Mesenchymal stem cell (in vitro differentiated cells and primary cell): Measurements from ENCODE around the gene MED13L.

ENCODE experiments used
- DNase-seq: peaks from one replicate; pipeline ENCODE4 v3.0.0-alpha.2; 2013
- H2AFZ ChIP-seq: one replicate; pipeline ENCODE4 v1.6.1; 2013; ENCODE audit warnings: low read depth, mild to moderate bottlenecking, control low read depth, inconsistent platforms, low read length, moderate library complexity
- H2AK5ac ChIP-seq: 2 replicates; pipeline ENCODE4 v1.6.1; 2013; ENCODE audit warnings: low read length, moderate library complexity, mild to moderate bottlenecking, inconsistent platforms; ENCODE audit not compliant: severe bottlenecking
- H2BK120ac ChIP-seq: one replicate; pipeline ENCODE4 v1.6.1; 2013; ENCODE audit warnings: low read depth, mild to moderate bottlenecking, inconsistent platforms, low read length, moderate library complexity
- H2BK12ac ChIP-seq, 2 experiments: one replicate each; pipeline ENCODE4 v1.6.1; 2013; ENCODE audit warnings: inconsistent platforms in 2 of 2, low read length in 2 of 2, mild to moderate bottlenecking in 2 of 2, moderate library complexity in 2 of 2, control low read depth in 1 of 2
- H2BK15ac ChIP-seq: one replicate; pipeline ENCODE4 v1.6.1; 2013; ENCODE audit warnings: mild to moderate bottlenecking, low read depth, inconsistent platforms; ENCODE audit not compliant: poor library complexity, severe bottlenecking
- H2BK5ac ChIP-seq: 2 replicates; pipeline ENCODE4 v1.6.1; 2013; ENCODE audit warnings: low read depth, mild to moderate bottlenecking, low read length, control low read depth, inconsistent platforms; ENCODE audit not compliant: poor library complexity, severe bottlenecking
- H3K14ac ChIP-seq, 2 experiments: one replicate each; pipeline ENCODE4 v1.6.1; 2013; ENCODE audit warnings: inconsistent platforms in 2 of 2, low read length in 2 of 2, control low read depth in 1 of 2, mild to moderate bottlenecking in 1 of 2, moderate library complexity in 1 of 2
- H3K18ac ChIP-seq, 2 experiments: one replicate each; pipeline ENCODE4 v1.6.1; 2013; ENCODE audit warnings: inconsistent platforms in 2 of 2, low read length in 2 of 2, control low read depth in 1 of 2, low read depth in 1 of 2, mild to moderate bottlenecking in 1 of 2
- H3K23ac ChIP-seq, 2 experiments: one replicate each; pipeline ENCODE4 v1.6.1; 2013; ENCODE audit warnings: inconsistent platforms in 2 of 2, low read length in 2 of 2, mild to moderate bottlenecking in 2 of 2, moderate library complexity in 2 of 2, control low read depth in 1 of 2
- H3K27ac ChIP-seq: 2 replicates; pipeline ENCODE4 v1.5.1; 2013; ENCODE audit warnings: mild to moderate bottlenecking, moderate library complexity, low read length, control low read depth, inconsistent platforms; ENCODE audit not compliant: poor library complexity, severe bottlenecking
- H3K27me3 ChIP-seq, 2 experiments: 2 replicates each; pipeline versions ENCODE4 v1.6.1 to v1.7.0; 2013; ENCODE audit warnings: low read length in 2 of 2, mild to moderate bottlenecking in 2 of 2, moderate library complexity in 2 of 2, control low read depth in 1 of 2, inconsistent platforms in 1 of 2; ENCODE audit not compliant: control insufficient read depth in 1 of 2, insufficient read depth in 1 of 2
- H3K36me3 ChIP-seq, 2 experiments: 2 replicates each; pipeline versions ENCODE4 v1.6.1 to v1.7.0; 2013; ENCODE audit warnings: low read length in 2 of 2, control low read depth in 1 of 2, inconsistent platforms in 1 of 2, low read depth in 1 of 2, mild to moderate bottlenecking in 1 of 2; ENCODE audit not compliant: insufficient read depth in 2 of 2, control insufficient read depth in 1 of 2
- H3K4ac ChIP-seq, 2 experiments: one replicate each; pipeline ENCODE4 v1.6.1; 2013; ENCODE audit warnings: inconsistent platforms in 2 of 2, low read length in 2 of 2, mild to moderate bottlenecking in 2 of 2, moderate library complexity in 2 of 2, control low read depth in 1 of 2, low read depth in 1 of 2
- H3K4me1 ChIP-seq: 2 replicates; pipeline ENCODE4 v1.6.1; 2013; ENCODE audit warnings: low read depth, low read length, control low read depth; ENCODE audit not compliant: control insufficient read depth, insufficient read depth
- H3K4me2 ChIP-seq: 2 replicates; pipeline ENCODE4 v1.6.1; 2013; ENCODE audit warnings: low read length, mild to moderate bottlenecking, inconsistent platforms; ENCODE audit not compliant: poor library complexity, severe bottlenecking
- H3K4me3 ChIP-seq, 2 experiments: 2 replicates each; pipeline versions ENCODE4 v1.5.1 to v1.7.0; 2013; ENCODE audit warnings: low read length in 2 of 2, mild to moderate bottlenecking in 2 of 2, control low read depth in 1 of 2, low read depth in 1 of 2; ENCODE audit not compliant: insufficient read depth in 1 of 2
- H3K79me1 ChIP-seq: replicated peaks from 2 replicates; pipeline ENCODE4 v1.6.1; 2013; ENCODE audit warnings: mild to moderate bottlenecking, control low read depth, low read length, inconsistent platforms; ENCODE audit not compliant: poor library complexity, severe bottlenecking
- H3K9ac ChIP-seq: 2 replicates; pipeline ENCODE4 v1.7.0; 2013; ENCODE audit warnings: mild to moderate bottlenecking, low read length, moderate library complexity
- H3K9me3 ChIP-seq: 2 replicates; pipeline ENCODE4 v1.7.0; 2013; ENCODE audit warnings: mild to moderate bottlenecking, low read length; ENCODE audit not compliant: control insufficient read depth
- H4K8ac ChIP-seq: one replicate; pipeline ENCODE4 v1.6.1; 2013; ENCODE audit warnings: inconsistent platforms, mild to moderate bottlenecking, low read length, moderate library complexity
- H4K91ac ChIP-seq: one replicate; pipeline ENCODE4 v1.6.1; 2013; ENCODE audit warnings: mild to moderate bottlenecking, low read length, inconsistent platforms
- WGBS: methylation state at CpG from one replicate; pipeline ENCODE4 v1.1.7; 2013; ENCODE audit warnings: mixed read lengths; 5-methylcytosine and 5-hydroxymethylcytosine counted together

MED13L gene

DNA sequence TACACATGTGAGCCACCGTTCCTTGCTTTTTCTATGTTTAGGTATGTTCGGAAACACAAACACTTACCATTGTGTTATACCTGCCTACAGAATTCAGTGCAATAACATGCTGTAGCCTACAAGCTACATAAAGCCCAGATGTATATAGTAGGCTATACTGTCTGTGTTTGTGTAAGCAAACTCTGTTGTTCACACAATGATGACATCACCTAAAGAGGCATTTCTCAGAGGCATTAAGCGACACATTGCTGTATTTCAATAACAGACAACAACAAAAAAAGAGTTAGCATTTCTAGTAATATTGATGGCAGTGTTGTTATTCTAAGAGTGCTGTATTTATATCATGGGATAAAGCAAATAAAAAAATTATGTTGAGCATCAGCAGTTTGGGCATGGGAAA is 70.2 kb downstream of the MED13L start:
- Histone ChIP-seq H3K27ac (no peak overlapping the region), H3K9me3 (no peaks in the 10 kb centered on the region), H2BK5ac (no peak overlapping the region), H2BK15ac (no peak overlapping the region), H3K23ac (no peak overlapping the region), H3K36me3 (peaks cover 2 to 5% of the 10 kb centered on the region in 2 experiments), H3K4me3 (no peak overlapping the region), H2AK5ac (no peak overlapping the region), H4K8ac (no peak overlapping the region), H3K18ac (no peak overlapping the region), H3K27me3 (no peaks in the 10 kb centered on the region), H3K4ac (no peak overlapping the region), H2BK120ac (no peak overlapping the region), H3K4me2 (no peak overlapping the region), H4K91ac (no peak overlapping the region), H3K4me1 (no peaks in the 10 kb centered on the region), H2AFZ (no peak overlapping the region), H3K79me1 (peaks cover 3% of the 10 kb centered on the region), H3K9ac (no peak overlapping the region), H2BK12ac (no peak overlapping the region), H3K14ac (no peak overlapping the region)
- DNase-seq = no peak
- WGBS = 83% methylated on average over 1 of the region's 3 CpGs

DNA sequence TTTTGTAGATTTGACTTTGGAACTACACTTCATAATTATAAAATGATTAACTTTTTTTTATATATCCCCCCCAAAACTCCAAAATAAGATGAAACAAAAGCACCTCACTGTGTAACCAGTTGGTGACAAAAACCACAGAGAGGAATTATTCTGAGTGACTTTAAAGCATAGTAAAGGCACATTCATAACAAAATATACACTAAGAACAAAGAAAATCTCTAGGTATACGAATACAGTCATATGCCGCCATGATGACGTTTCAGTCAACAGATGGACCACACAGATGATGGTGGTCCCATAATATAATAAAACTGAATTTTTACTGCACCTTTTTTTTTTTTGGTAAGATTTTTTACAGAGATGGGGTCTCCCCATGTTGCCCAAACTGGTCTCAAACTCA is 70.7 kb downstream of the MED13L start:
- WGBS = 100% methylated on average over 3 of the region's 3 CpGs
- H3K79me1 ChIP-seq = peaks cover 3% of the 10 kb centered on the region

DNA sequence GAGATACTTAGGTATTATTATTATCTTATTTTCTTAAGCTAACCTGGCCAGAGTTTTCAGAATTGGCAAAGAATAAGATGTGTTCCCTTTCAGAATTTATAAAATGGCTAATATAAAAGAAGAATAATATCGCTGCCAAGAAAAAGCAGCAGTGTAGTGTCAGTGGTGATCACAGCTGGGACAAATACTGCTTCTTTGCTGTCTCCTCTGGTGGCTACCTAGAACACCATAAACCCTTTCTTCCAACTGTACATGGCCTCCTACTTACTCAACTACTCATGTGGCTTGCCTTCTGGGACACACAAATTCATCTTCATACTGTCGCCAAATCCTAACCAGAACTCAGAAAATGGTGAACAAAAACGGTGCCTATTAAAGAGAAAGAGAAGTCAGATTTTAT is 72.7 kb downstream of the MED13L start:
- Histone ChIP-seq H2BK120ac (no peak overlapping the region), H2BK15ac (no peak overlapping the region), H2AFZ (no peak overlapping the region), H3K27ac (no peak overlapping the region), H4K91ac (no peak overlapping the region), H3K79me1 (peaks cover 3% of the 10 kb centered on the region), H3K14ac (no peak overlapping the region), H3K9ac (no peak overlapping the region), H3K4me3 (no peak overlapping the region), H2AK5ac (no peak overlapping the region), H3K4me2 (no peak overlapping the region), H3K18ac (no peak overlapping the region), H2BK12ac (no peak overlapping the region), H3K4me1 (no peaks in the 10 kb centered on the region), H3K4ac (no peak overlapping the region), H3K9me3 (no peaks in the 10 kb centered on the region), H4K8ac (no peak overlapping the region), H2BK5ac (no peak overlapping the region), H3K27me3 (no peaks in the 10 kb centered on the region), H3K36me3 (peaks cover 2 to 5% of the 10 kb centered on the region in 2 experiments), H3K23ac (no peak overlapping the region)
- WGBS = 100% methylated on average over 3 of the region's 3 CpGs
- DNase-seq = no peak

More for the DNA sequence above, 70.7 kb downstream of the MED13L start:
- Histone ChIP-seq H2AFZ (no peak overlapping the region), H4K8ac (no peak overlapping the region), H3K27me3 (no peaks in the 10 kb centered on the region), H2BK120ac (no peak overlapping the region), H3K4ac (no peak overlapping the region), H3K14ac (no peak overlapping the region), H3K23ac (no peak overlapping the region), H3K36me3 (peaks cover 2 to 5% of the 10 kb centered on the region in 2 experiments), H3K4me3 (no peak overlapping the region), H3K4me2 (no peak overlapping the region), H3K27ac (no peak overlapping the region), H2AK5ac (no peak overlapping the region), H2BK5ac (no peak overlapping the region), H3K9ac (no peak overlapping the region), H4K91ac (no peak overlapping the region), H3K4me1 (no peaks in the 10 kb centered on the region), H2BK12ac (no peak overlapping the region), H3K18ac (no peak overlapping the region), H3K9me3 (no peaks in the 10 kb centered on the region), H2BK15ac (no peak overlapping the region)
- no peak for DNase-seq

DNA sequence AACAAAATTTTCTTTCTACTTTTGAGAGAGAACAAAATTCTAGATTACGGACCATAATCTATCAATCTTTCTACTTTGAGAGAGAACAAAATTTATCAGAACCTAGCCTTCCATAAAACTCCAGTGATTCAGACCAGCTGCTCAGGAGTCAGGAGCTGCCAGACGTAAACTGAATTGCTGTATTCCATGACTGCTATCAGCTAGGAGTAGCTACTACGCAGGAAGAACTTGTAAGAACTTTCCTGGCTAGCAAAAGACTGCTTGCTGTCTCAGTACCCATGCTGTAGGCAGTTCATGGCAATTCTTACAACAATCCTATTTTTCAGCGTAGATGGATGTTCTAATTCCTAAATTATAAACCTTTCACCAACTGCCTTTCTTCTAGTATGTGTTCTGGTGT is 73.3 kb downstream of the MED13L start:
- Histone ChIP-seq H2AK5ac (no peak overlapping the region), H2BK120ac (no peak overlapping the region), H2BK15ac (no peak overlapping the region), H3K4me1 (no peaks in the 10 kb centered on the region), H2AFZ (no peak overlapping the region), H3K18ac (no peak overlapping the region), H3K23ac (no peak overlapping the region), H3K79me1 (peaks cover 2% of the 10 kb centered on the region), H3K4me2 (no peak overlapping the region), H3K27ac (no peak overlapping the region), H4K91ac (no peak overlapping the region), H2BK5ac (no peak overlapping the region), H2BK12ac (no peak overlapping the region), H3K4me3 (no peak overlapping the region), H3K9ac (no peak overlapping the region), H4K8ac (no peak overlapping the region), H3K9me3 (no peaks in the 10 kb centered on the region), H3K4ac (no peak overlapping the region), H3K36me3 (peaks cover 2 to 5% of the 10 kb centered on the region in 2 experiments), H3K14ac (no peak overlapping the region), H3K27me3 (no peaks in the 10 kb centered on the region)
- WGBS = 91% methylated on average over 3 of the region's 4 CpGs
- no peak for DNase-seq
